ENCODE data around the gene SH3GL1. TPM values are rescaled to one million over a fixed set of nuclear protein-coding genes. Genes with fewer than 3 reads are reported as not detected.

The SH3GL1 gene
- total RNA-seq, 1 donor: 83.2 TPM

- no peak for TF ChIP-seq CTCF (IDR thresholded peaks at IDR 0.05; ENCODE audit: extremely low read depth, low read depth, low read length)
- H3K27ac ChIP-seq (ENCODE audit: low read depth, low read length): no peak overlapping the region
- H4K20me1 ChIP-seq (ENCODE audit: insufficient read depth, low read length): peaks cover 3% of the 10 kb centered on the region
- H3K79me2 ChIP-seq (ENCODE audit: insufficient read depth, low read length): peaks cover 36% of the 10 kb centered on the region
- no peaks in the 10 kb centered on the region for H3K9me3 ChIP-seq (ENCODE audit: low read depth, low read length)
- no peak overlapping the region for H3K4me3 ChIP-seq (ENCODE audit: insufficient read depth, low read length)
- no peak for DNase-seq (ENCODE audit: insufficient read length, low spot score, missing footprints)
- H3K4me2 ChIP-seq (ENCODE audit: insufficient read depth, low read length): no peak overlapping the region
- peaks cover 12% of the 10 kb centered on the region for H3K36me3 ChIP-seq (ENCODE audit: insufficient read depth, low read length)
- H2AFZ ChIP-seq (ENCODE audit: low read length): no peak overlapping the region
- H3K4me1 ChIP-seq (ENCODE audit: insufficient read depth, low read length): peaks cover 15% of the 10 kb centered on the region
- H3K27me3 ChIP-seq (ENCODE audit: insufficient read depth, low read length): no peaks in the 10 kb centered on the region
Observed at GRCh38 chr19:4413588-4413987, 13.2 kb upstream of the SH3GL1 start.

- Histone ChIP-seq H3K4me3 (ENCODE audit: insufficient read depth, low read length) (no peak overlapping the region), H3K9me3 (ENCODE audit: low read depth, low read length) (no peaks in the 10 kb centered on the region), H3K4me2 (ENCODE audit: insufficient read depth, low read length) (no peak overlapping the region), H3K4me1 (ENCODE audit: insufficient read depth, low read length) (peaks cover 4% of the 10 kb centered on the region), H3K27ac (ENCODE audit: low read depth, low read length) (no peak overlapping the region), H3K27me3 (ENCODE audit: insufficient read depth, low read length) (no peaks in the 10 kb centered on the region), H4K20me1 (ENCODE audit: insufficient read depth, low read length) (no peaks in the 10 kb centered on the region), H3K79me2 (ENCODE audit: insufficient read depth, low read length) (peaks cover 43% of the 10 kb centered on the region), H3K36me3 (ENCODE audit: insufficient read depth, low read length) (peaks cover 12% of the 10 kb centered on the region), H2AFZ (ENCODE audit: low read length) (no peak overlapping the region)
- no peak for TF ChIP-seq CTCF (IDR thresholded peaks at IDR 0.05; ENCODE audit: extremely low read depth, low read depth, low read length)
- peak; percentile 32 for DNase-seq (ENCODE audit: insufficient read length, low spot score, missing footprints)
Observed at GRCh38 chr19:4409123-4409933, 9.0 kb upstream of the SH3GL1 start.

- H3K9me3 ChIP-seq (ENCODE audit: low read depth, low read length): no peaks in the 10 kb centered on the region
- no peaks in the 10 kb centered on the region for H3K27me3 ChIP-seq (ENCODE audit: insufficient read depth, low read length)
- peaks cover 8% of the 10 kb centered on the region for H3K36me3 ChIP-seq (ENCODE audit: insufficient read depth, low read length)
- H3K27ac ChIP-seq (ENCODE audit: low read depth, low read length): no peak overlapping the region
- H4K20me1 ChIP-seq (ENCODE audit: insufficient read depth, low read length): no peaks in the 10 kb centered on the region
- H3K79me2 ChIP-seq (ENCODE audit: insufficient read depth, low read length): peaks cover 55% of the 10 kb centered on the region
- H3K4me1 ChIP-seq (ENCODE audit: insufficient read depth, low read length): peaks cover 10% of the 10 kb centered on the region
- DNase-seq (ENCODE audit: insufficient read length, low spot score, missing footprints): no peak
- H2AFZ ChIP-seq (ENCODE audit: low read length): no peak overlapping the region
- no peak for TF ChIP-seq CTCF (IDR thresholded peaks at IDR 0.05; ENCODE audit: extremely low read depth, low read depth, low read length)
- no peak overlapping the region for H3K4me3 ChIP-seq (ENCODE audit: insufficient read depth, low read length)
- H3K4me2 ChIP-seq (ENCODE audit: insufficient read depth, low read length): no peak overlapping the region
Observed at GRCh38 chr19:4406626-4407025, 6.3 kb upstream of the SH3GL1 start.

- Histone ChIP-seq H3K27ac (ENCODE audit: low read depth, low read length) (no peak overlapping the region), H3K4me3 (ENCODE audit: insufficient read depth, low read length) (no peak overlapping the region), H4K20me1 (ENCODE audit: insufficient read depth, low read length) (no peaks in the 10 kb centered on the region), H2AFZ (ENCODE audit: low read length) (no peak overlapping the region), H3K36me3 (ENCODE audit: insufficient read depth, low read length) (peaks cover 8% of the 10 kb centered on the region), H3K27me3 (ENCODE audit: insufficient read depth, low read length) (no peaks in the 10 kb centered on the region), H3K4me2 (ENCODE audit: insufficient read depth, low read length) (no peak overlapping the region), H3K79me2 (ENCODE audit: insufficient read depth, low read length) (peaks cover 55% of the 10 kb centered on the region), H3K9me3 (ENCODE audit: low read depth, low read length) (no peaks in the 10 kb centered on the region), H3K4me1 (ENCODE audit: insufficient read depth, low read length) (peaks cover 15% of the 10 kb centered on the region)
- no peak for DNase-seq (ENCODE audit: insufficient read length, low spot score, missing footprints)
- no peak for TF ChIP-seq CTCF (IDR thresholded peaks at IDR 0.05; ENCODE audit: extremely low read depth, low read depth, low read length)
Observed at GRCh38 chr19:4405977-4406376, 5.6 kb upstream of the SH3GL1 start.
